Osteoblast (primary cell): ENCODE measurements around the gene AKAP6. TPM values are rescaled to one million over a fixed set of nuclear protein-coding genes. Genes with fewer than 3 reads are reported as not detected.

Source experiments
- DNase-seq: peaks from one replicate; pipeline ENCODE4 v3.0.0; 2011; ENCODE audit warnings: low spot score, mixed read lengths; ENCODE audit not compliant: insufficient read length; ENCODE audit errors: missing footprints
- H2AFZ ChIP-seq: 2 replicates; pipeline ENCODE4 v1.6.0; 2011; ENCODE audit warnings: mild to moderate bottlenecking, low read length
- H3K27ac ChIP-seq: 2 replicates; pipeline ENCODE4 v1.5.1; 2011; ENCODE audit warnings: mild to moderate bottlenecking, low read depth, low read length, moderate library complexity
- H3K27me3 ChIP-seq: 2 replicates; pipeline ENCODE4 v1.6.0; 2012; ENCODE audit warnings: mild to moderate bottlenecking, control low read depth, inconsistent platforms, low read length, moderate library complexity; ENCODE audit not compliant: insufficient read depth
- H3K36me3 ChIP-seq: 2 replicates; pipeline ENCODE4 v1.5.1; 2011; ENCODE audit warnings: mild to moderate bottlenecking, low read length, control low read depth, moderate library complexity; ENCODE audit not compliant: insufficient read depth
- H3K4me1 ChIP-seq: 2 replicates; pipeline ENCODE4 v1.5.1; 2011; ENCODE audit warnings: mild to moderate bottlenecking, low read length, control low read depth, moderate library complexity; ENCODE audit not compliant: insufficient read depth
- H3K4me2 ChIP-seq: 2 replicates; pipeline ENCODE4 v1.6.0; 2011; ENCODE audit warnings: mild to moderate bottlenecking, low read length; ENCODE audit not compliant: insufficient read depth
- H3K4me3 ChIP-seq: fragments of 200-600 bp; sonication (generic); 3 replicates; pipeline ENCODE4 v1.5.1; 2012; ENCODE audit warnings: mild to moderate bottlenecking, low read length, inconsistent platforms; ENCODE audit not compliant: insufficient read depth
- H3K79me2 ChIP-seq: 2 replicates; pipeline ENCODE4 v1.6.0; 2012; ENCODE audit warnings: mild to moderate bottlenecking, low read length, control low read depth, inconsistent platforms; ENCODE audit not compliant: insufficient read depth
- H3K9me3 ChIP-seq: 2 replicates; pipeline ENCODE4 v1.5.1; 2011; ENCODE audit warnings: low read depth, low read length, control low read depth
- H4K20me1 ChIP-seq: 2 replicates; pipeline ENCODE4 v1.6.0; 2012; ENCODE audit warnings: mild to moderate bottlenecking, low read length, control low read depth; ENCODE audit not compliant: insufficient read depth
- CTCF ChIP-seq: IDR thresholded peaks from 2 replicates; pipeline ENCODE4 v1.5.1; 2011; ENCODE audit warnings: mild to moderate bottlenecking, low read depth, low read length, moderate library complexity; ENCODE audit errors: extremely low read depth
- total RNA-seq: library from RNA; depleted of rRNA; stranded (reverse); fragments of >200 nt; gene quantifications from 2 replicates; pipeline ENCODE4 v1.2.3, GENCODE V29; 2012

AKAP6 gene
- total RNA-seq, 1 donor, result 2.2 TPM

- Histone ChIP-seq H2AFZ (no peak overlapping the region), H4K20me1 (no peaks in the 10 kb centered on the region), H3K4me1 (no peaks in the 10 kb centered on the region), H3K27ac (no peak overlapping the region), H3K4me2 (no peak overlapping the region), H3K27me3 (no peaks in the 10 kb centered on the region), H3K4me3 (no peak overlapping the region), H3K79me2 (no peaks in the 10 kb centered on the region), H3K9me3 (no peaks in the 10 kb centered on the region), H3K36me3 (no peaks in the 10 kb centered on the region)
- DNase-seq, result no peak
- TF ChIP-seq CTCF, result no peak
Observed at GRCh38 chr14:32332415-32333316, 3.6 kb downstream of the AKAP6 start.

GRCh38 chr14:32336702-32337101, 7.6 kb downstream of the AKAP6 start:
- Histone ChIP-seq H3K4me3 (no peak overlapping the region), H4K20me1 (no peaks in the 10 kb centered on the region)

GRCh38 chr14:32337759-32338158, 8.7 kb downstream of the AKAP6 start:
- H3K9me3 ChIP-seq, result no peaks in the 10 kb centered on the region
- no peaks in the 10 kb centered on the region for H3K4me1 ChIP-seq
- no peak for DNase-seq
- no peak overlapping the region for H2AFZ ChIP-seq
- no peaks in the 10 kb centered on the region for H3K27me3 ChIP-seq
- no peak overlapping the region for H3K4me2 ChIP-seq
- H3K27ac ChIP-seq, result no peak overlapping the region
- H4K20me1 ChIP-seq, result no peaks in the 10 kb centered on the region
- H3K79me2 ChIP-seq, result no peaks in the 10 kb centered on the region
- no peak for TF ChIP-seq CTCF
- H3K36me3 ChIP-seq, result no peaks in the 10 kb centered on the region
- no peak overlapping the region for H3K4me3 ChIP-seq

More at GRCh38 chr14:32336702-32337101, 7.6 kb downstream of the AKAP6 start:
- Histone ChIP-seq H3K79me2 (no peaks in the 10 kb centered on the region), H3K27ac (no peak overlapping the region), H3K4me2 (no peak overlapping the region), H3K27me3 (no peaks in the 10 kb centered on the region), H3K36me3 (no peaks in the 10 kb centered on the region), H3K9me3 (no peaks in the 10 kb centered on the region), H2AFZ (no peak overlapping the region), H3K4me1 (no peaks in the 10 kb centered on the region)
- no peak for DNase-seq
- TF ChIP-seq CTCF, result no peak

GRCh38 chr14:32339188-32339587, 10.1 kb downstream of the AKAP6 start:
- no peak overlapping the region for H2AFZ ChIP-seq
- TF ChIP-seq CTCF, result no peak
- H3K4me2 ChIP-seq, result no peak overlapping the region
- no peaks in the 10 kb centered on the region for H3K27me3 ChIP-seq
- DNase-seq, result no peak
- no peaks in the 10 kb centered on the region for H3K4me1 ChIP-seq
- H4K20me1 ChIP-seq, result no peaks in the 10 kb centered on the region
- H3K9me3 ChIP-seq, result no peaks in the 10 kb centered on the region
- H3K27ac ChIP-seq, result no peak overlapping the region
- H3K79me2 ChIP-seq, result no peaks in the 10 kb centered on the region
- H3K4me3 ChIP-seq, result no peak overlapping the region
- no peaks in the 10 kb centered on the region for H3K36me3 ChIP-seq
